Measurements from ENCODE around the gene DNAH10.
A peak's percentile ranks its signal among the peaks of the same experiment; 100 is the strongest.

The DNAH10 gene, protein sequence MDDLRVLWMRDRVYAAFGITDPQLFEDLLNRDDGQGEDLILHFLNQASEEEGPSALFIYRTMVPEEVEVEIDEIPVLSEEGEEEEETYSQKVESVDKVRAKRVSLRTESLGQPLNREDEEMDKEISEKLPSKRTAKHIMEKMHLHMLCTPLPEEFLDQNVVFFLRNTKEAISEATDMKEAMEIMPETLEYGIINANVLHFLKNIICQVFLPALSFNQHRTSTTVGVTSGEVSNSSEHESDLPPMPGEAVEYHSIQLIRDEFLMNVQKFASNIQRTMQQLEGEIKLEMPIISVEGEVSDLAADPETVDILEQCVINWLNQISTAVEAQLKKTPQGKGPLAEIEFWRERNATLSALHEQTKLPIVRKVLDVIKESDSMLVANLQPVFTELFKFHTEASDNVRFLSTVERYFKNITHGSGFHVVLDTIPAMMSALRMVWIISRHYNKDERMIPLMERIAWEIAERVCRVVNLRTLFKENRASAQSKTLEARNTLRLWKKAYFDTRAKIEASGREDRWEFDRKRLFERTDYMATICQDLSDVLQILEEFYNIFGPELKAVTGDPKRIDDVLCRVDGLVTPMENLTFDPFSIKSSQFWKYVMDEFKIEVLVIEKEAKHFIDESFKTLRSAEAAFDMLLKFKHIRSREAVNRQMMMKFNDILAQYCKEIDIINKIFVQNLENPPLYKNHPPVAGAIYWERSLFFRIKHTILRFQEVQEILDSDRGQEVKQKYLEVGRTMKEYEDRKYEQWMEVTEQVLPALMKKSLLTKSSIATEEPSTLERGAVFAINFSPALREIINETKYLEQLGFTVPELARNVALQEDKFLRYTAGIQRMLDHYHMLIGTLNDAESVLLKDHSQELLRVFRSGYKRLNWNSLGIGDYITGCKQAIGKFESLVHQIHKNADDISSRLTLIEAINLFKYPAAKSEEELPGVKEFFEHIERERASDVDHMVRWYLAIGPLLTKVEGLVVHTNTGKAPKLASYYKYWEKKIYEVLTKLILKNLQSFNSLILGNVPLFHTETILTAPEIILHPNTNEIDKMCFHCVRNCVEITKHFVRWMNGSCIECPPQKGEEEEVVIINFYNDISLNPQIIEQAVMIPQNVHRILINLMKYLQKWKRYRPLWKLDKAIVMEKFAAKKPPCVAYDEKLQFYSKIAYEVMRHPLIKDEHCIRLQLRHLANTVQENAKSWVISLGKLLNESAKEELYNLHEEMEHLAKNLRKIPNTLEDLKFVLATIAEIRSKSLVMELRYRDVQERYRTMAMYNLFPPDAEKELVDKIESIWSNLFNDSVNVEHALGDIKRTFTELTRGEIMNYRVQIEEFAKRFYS (N-terminal part only)
- 0.20 to 1.7 (median 0.63) reads per million in 9 experiments for total RNA-seq

DNA sequence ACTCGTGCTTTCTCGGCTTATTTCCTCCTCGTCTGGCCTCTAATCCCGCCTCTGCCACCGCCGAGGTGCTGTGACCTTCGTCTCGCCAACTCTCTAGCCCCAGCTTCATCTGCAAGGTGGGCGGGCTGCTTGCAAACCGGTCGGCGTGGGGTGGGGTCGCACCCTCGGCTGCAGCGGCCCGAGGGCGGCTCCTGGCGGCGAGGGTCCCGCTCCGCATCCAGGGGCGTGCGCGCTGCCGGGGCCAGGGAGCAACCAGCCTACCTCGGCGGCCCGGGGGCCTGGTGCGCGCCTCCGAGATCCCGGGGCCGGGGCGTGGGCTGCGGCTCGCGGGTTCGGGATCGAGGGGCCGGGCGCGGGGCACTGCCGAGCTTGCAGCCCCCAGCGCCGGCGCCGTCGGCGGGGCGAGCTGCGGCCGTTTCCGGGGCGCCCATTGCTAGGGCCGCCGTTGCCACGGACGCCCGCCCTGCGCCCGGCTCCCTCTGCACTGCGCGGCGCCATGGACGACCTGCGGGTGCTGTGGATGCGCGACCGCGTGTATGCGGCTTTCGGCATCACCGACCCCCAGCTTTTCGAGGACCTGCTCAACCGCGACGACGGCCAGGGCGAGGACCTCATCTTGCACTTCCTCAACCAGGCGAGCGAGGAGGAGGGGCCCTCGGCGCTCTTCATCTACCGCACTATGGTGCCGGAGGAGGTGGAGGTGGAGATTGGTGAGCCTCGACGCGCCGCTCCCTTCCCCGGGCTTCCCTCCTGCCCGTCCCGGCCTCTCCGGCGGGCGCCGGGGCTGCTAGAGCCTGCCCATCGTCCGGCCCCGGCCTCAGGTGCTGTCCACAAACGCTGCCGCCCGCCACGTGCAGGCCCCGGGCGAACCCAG lies at the start of gene DNAH10:
TSS of gene DNAH10 (plus strand) at position 461 of the 874 bp plus-strand sequence. CDS start at position 497, 36 bp downstream.
- DNase-seq (peak in 1 of 3 experiments; percentile 12), ATAC-seq (replicated peaks) (peak; percentile 76)
- no peaks in the 10 kb centered on the region for H3K9me3 Mint-ChIP-seq
- H3K36me3 Mint-ChIP-seq (ENCODE audit: insufficient read depth), result peaks cover 15% of the 10 kb centered on the region
- no peak within 1 kb of the TSS for H3K27ac Mint-ChIP-seq
- H3K27me3 Mint-ChIP-seq, result peaks cover 0 to 5% of the 10 kb centered on the region in 2 donors
- H3K4me3 Mint-ChIP-seq, result peak within 1 kb of the TSS; percentile 58 to 61
- no peaks in the 10 kb centered on the region for H3K4me1 Mint-ChIP-seq (ENCODE audit: low read depth in 2 of 2)

DNA sequence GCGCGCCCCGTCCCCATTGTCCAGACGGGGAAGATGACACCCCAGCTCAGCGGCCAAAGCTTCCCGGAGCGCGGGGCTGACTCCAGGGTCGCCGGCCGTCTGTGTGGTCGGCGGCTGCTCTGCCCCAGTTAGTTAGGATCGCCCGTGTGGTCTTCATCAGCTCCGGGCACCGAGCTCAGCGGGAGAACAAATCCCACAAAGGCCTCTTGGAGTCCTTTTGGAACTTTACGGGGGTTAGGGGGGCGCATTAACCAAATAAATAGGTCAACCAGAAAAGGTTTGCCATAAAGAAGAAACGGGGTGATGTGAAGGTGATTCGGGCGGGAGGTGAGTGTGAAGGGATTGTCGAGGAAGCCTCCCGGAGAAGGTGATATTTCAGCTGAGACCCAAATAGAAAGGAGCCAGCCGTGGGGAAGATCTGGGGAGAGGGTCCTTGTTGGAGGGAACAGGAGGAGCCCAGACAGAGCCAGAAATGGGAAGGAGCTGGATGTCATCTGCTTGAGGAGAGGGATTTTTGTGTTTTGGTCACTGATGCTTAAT lies 49.3 kb upstream of the DNAH10 start:
- ATAC-seq (replicated peaks) (no peak), DNase-seq (no peak)
- Mint-ChIP-seq H3K9me3 (no peaks in the 10 kb centered on the region), H3K4me1 (ENCODE audit: low read depth in 2 of 2) (peaks cover 23 to 30% of the 10 kb centered on the region in 2 donors), H3K27ac (peak overlapping the region; percentile 65 to 74), H3K4me3 (peak overlapping the region; percentile 80 to 84), H3K36me3 (ENCODE audit: insufficient read depth) (peaks cover 33% of the 10 kb centered on the region), H3K27me3 (no peaks in the 10 kb centered on the region)

DNA sequence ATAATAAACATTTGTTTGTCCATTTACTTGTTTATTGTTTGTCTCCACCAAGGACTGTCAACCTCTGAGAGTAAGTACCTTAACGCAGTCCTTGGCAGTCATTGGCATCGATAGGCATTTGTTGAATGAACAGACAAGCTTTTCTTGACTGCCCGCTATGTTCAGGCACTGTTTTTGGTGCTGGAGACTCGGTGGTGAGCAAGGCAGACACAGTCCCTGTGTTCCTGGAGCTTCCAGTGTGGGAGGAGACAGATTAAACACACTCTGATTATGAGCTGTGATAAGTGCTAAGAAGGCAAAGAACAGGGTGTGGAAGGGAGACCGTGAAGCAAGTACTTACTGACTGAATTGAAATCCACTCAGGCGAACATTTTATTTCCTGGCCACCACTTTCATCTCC lies 48.7 kb upstream of the DNAH10 start:
- Mint-ChIP-seq H3K27ac (peak overlapping the region; percentile 65 to 74), H3K4me3 (peak overlapping the region; percentile 80 to 84), H3K27me3 (no peaks in the 10 kb centered on the region), H3K9me3 (no peaks in the 10 kb centered on the region), H3K4me1 (ENCODE audit: low read depth in 2 of 2) (peaks cover 23 to 30% of the 10 kb centered on the region in 2 donors), H3K36me3 (ENCODE audit: insufficient read depth) (peaks cover 33% of the 10 kb centered on the region)
- ATAC-seq (replicated peaks) (no peak), DNase-seq (no peak)

DNA sequence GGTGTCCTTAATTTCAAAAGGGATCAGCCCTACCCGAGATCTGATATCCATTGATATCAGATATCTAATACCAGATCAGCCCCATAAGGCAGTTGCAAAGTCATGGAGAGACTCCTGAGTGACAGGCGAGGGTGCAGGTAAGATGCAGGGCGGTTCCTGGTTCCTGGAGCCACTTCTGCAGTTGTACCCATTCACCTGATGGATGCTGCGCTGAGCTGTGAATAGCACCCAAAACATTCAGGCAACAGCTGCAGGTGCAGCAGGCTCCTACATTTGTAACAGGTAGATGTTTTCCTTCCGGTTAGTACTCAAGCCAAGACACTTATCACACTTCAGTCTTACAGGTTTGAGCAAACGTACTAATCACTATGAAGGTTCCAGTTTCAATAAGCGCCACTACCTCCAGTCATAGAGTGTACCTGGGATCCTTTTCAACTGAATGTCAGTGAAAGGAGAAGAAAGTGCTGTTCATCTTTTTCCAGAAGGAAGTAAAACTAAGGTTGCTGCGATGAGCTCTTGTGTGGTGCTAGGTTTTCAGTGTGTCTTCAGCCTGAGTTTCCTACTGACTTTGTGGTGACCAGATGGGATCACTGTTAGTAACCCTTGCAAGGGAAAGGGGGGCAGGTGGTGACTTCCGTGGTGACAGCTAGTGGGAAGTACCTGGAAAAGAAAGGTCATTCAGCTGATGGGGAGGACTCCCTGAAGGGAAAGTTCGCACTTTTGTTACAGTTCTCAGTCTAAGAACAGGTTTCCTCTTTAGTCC lies 48.1 kb upstream of the DNAH10 start:
- no peaks in the 10 kb centered on the region for H3K9me3 Mint-ChIP-seq
- DNase-seq (no peak), ATAC-seq (replicated peaks) (no peak)
- H3K27ac Mint-ChIP-seq, result peak overlapping the region; percentile 74
- no peaks in the 10 kb centered on the region for H3K27me3 Mint-ChIP-seq
- H3K4me3 Mint-ChIP-seq, result peak overlapping the region; percentile 80 to 84
- H3K36me3 Mint-ChIP-seq (ENCODE audit: insufficient read depth), result peaks cover 33% of the 10 kb centered on the region
- H3K4me1 Mint-ChIP-seq (ENCODE audit: low read depth in 2 of 2), result peaks cover 23 to 30% of the 10 kb centered on the region in 2 donors

DNA sequence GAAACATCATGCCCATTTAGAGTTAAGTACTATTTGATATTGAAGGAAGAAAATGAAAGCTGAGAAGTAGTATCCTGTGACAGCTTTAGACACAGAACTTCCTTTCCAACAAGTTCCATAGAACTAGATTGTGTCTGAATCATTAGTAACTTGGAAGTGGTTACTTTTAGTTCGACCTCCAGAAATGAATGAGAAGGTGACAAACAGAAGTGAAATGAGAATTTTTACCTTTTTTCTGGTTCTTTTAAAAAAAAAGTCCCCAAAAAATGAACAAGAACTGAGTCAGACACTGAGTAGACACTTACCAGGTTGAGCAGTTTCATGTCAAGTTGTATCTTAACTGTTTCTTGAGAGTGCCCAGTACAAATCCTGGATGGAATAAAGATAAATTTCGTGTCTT lies 46.9 kb upstream of the DNAH10 start:
- Mint-ChIP-seq H3K9me3 (no peaks in the 10 kb centered on the region), H3K36me3 (ENCODE audit: insufficient read depth) (peaks cover 37% of the 10 kb centered on the region), H3K27ac (peak overlapping the region in 1 of 2 donors; percentile 74), H3K4me1 (ENCODE audit: low read depth in 2 of 2) (peaks cover 26 to 36% of the 10 kb centered on the region in 2 donors), H3K27me3 (no peaks in the 10 kb centered on the region), H3K4me3 (peak overlapping the region in 1 of 2 donors; percentile 36)
- DNase-seq (no peak), ATAC-seq (replicated peaks) (no peak)

DNA sequence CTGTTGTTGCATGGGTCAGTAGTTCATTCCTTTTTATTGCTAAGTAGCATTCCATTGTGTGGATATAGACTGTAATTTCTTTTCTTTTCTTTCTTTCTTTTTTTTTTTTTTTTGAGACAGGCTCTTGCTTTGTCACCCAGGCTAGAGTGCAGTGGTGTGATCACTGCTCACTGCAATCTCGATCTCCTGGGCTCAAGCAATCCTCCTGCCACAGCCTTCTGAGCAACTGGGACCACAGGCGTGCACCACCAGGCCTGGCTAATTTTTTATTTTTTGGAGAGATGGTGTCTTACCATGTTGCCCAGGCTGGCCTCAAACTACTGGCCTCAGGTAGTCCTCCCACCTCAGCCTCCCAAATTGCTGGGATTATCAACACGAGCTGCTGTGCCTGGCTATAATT lies 44.8 kb upstream of the DNAH10 start:
- no peak overlapping the region for H3K4me3 Mint-ChIP-seq
- DNase-seq (no peak), ATAC-seq (replicated peaks) (no peak)
- H3K9me3 Mint-ChIP-seq, result no peaks in the 10 kb centered on the region
- H3K27ac Mint-ChIP-seq, result no peak overlapping the region
- no peaks in the 10 kb centered on the region for H3K27me3 Mint-ChIP-seq
- H3K4me1 Mint-ChIP-seq (ENCODE audit: low read depth in 2 of 2), result peaks cover 22 to 32% of the 10 kb centered on the region in 2 donors
- peaks cover 27% of the 10 kb centered on the region for H3K36me3 Mint-ChIP-seq (ENCODE audit: insufficient read depth)

DNA sequence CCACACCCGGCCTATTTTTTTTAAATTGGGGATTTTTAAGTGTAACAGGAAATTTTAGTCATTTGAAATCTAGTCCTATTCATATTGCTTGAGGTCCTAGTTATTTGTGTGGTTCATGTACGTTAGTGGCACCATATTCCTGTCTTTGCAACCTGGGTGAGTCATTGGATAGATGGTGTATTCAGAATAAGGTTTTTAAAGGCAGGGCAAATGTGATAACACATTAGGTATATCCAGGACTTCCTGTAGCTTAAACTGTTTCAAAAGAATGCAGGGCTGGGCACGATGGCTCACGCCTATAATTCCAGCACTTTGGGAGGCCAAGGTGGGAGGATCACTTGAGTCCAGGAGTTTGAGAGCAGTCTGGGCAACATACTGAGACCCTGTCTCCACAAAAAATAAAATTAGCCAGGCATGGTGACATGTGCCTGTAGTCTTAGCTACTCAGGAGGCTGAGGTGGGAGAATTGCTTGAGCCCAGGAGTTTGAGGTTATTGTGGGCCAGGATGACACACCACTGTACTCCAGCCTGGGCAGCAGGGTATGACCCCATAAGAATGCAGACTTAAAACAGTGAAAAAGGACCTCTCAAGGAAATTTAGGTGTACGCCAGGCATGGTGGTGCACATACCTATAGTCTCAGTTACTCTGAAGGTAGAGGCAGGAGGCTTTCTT lies 41.8 kb upstream of the DNAH10 start:
- no peak for DNase-seq
- Mint-ChIP-seq H3K4me3 (no peak overlapping the region), H3K36me3 (ENCODE audit: insufficient read depth) (peaks cover 38% of the 10 kb centered on the region), H3K27ac (peak overlapping the region; percentile 59 to 90), H3K9me3 (no peaks in the 10 kb centered on the region), H3K27me3 (no peaks in the 10 kb centered on the region), H3K4me1 (ENCODE audit: low read depth in 2 of 2) (peaks cover 2 to 6% of the 10 kb centered on the region in 2 donors)
- ATAC-seq (replicated peaks), result no peak

DNA sequence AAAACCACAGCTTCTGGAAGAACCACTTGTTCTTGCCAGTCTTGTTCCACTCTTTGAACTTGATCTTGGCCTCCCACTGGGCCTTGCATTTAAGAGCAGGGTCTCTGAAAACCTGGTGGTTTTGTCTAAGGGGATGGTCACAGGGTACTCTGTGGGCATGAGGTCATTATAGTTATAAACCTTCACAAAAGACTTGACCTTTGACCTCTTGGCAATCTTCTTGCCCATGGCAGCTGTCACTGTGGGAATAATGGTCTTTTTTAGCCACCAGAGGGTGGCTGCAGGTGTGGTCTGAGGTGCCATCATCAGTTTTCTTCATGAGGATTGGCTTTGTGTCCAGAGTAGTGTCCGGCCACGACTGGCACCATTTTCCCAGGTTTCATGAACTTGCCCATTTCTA lies 40.9 kb upstream of the DNAH10 start:
- no peak for ATAC-seq (replicated peaks)
- no peak for DNase-seq
- no peak overlapping the region for H3K4me3 Mint-ChIP-seq
- no peak overlapping the region for H3K27ac Mint-ChIP-seq
- H3K4me1 Mint-ChIP-seq (ENCODE audit: low read depth in 2 of 2), result peaks cover 2 to 6% of the 10 kb centered on the region in 2 donors
- no peaks in the 10 kb centered on the region for H3K9me3 Mint-ChIP-seq
- no peaks in the 10 kb centered on the region for H3K27me3 Mint-ChIP-seq
- H3K36me3 Mint-ChIP-seq (ENCODE audit: insufficient read depth), result peaks cover 46% of the 10 kb centered on the region

DNA sequence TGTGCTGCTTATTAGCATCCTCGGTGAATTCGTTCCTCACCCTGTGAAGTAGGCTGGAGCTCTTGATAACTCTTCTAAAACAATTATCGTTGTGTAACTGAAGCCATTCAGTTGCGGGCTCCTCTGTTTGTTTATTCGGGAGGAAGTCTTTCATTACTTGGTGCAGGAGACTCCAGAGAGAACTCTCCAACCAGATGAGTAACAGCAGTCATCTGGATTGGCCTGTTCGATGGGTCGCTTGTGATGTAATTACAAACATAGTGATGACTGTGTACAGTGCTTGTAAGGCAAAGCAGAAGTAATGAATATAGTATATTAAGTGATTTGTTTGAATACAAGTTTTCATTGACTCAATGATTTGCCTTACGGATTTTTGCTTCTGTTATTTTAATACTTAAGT lies 39.1 kb upstream of the DNAH10 start:
- Mint-ChIP-seq H3K27me3 (no peaks in the 10 kb centered on the region), H3K4me3 (no peak overlapping the region), H3K27ac (no peak overlapping the region), H3K36me3 (ENCODE audit: insufficient read depth) (peaks cover 60% of the 10 kb centered on the region), H3K4me1 (ENCODE audit: low read depth in 2 of 2) (peaks cover 2 to 6% of the 10 kb centered on the region in 2 donors), H3K9me3 (no peaks in the 10 kb centered on the region)
- ATAC-seq (replicated peaks) (no peak), DNase-seq (no peak)

DNA sequence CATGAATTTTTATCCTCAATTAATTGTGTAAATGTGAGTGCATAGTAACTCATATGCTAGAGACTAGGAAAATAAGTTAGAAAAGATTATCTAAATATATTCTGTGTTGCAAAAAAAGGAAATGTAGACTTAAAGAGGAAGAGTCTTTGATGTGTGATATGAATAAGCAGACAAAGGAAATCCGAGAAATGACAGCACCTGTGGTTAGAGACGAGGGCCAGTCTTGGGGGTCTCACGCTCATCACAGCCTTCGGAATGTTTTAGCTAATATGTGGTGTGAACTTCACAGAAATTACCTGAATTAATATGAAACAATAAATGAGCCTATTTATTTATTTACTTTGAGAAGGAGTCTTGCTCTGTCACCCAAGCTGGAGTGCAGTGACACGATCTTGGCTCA lies 38.3 kb upstream of the DNAH10 start:
- Mint-ChIP-seq H3K27ac (peak overlapping the region in 1 of 2 donors; percentile 12), H3K36me3 (ENCODE audit: insufficient read depth) (peaks cover 68% of the 10 kb centered on the region), H3K27me3 (no peaks in the 10 kb centered on the region), H3K9me3 (no peaks in the 10 kb centered on the region), H3K4me1 (ENCODE audit: low read depth in 2 of 2) (peaks cover 2 to 6% of the 10 kb centered on the region in 2 donors), H3K4me3 (no peak overlapping the region)
- ATAC-seq (replicated peaks) (no peak), DNase-seq (no peak)

DNA sequence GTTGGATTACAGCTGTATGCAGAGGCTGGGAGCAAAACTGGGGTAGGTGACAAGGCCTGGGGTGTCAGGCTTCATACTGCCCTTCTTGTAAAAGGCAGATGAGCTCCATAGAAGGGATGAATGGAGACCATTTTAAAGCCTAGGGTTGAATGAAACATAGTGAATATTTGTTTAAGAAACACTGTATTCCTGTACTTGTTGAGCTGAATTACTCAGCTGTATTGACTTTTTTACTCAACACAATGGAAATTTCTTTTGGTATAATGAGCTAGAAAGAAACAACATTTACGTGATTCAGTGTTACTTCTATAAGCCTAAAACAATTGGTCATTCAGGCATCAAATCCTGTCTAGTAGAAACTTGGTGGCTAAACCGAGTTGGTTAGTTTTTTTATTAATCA lies 35.9 kb upstream of the DNAH10 start:
- ATAC-seq (replicated peaks), result no peak

More for the DNA sequence above, 35.9 kb upstream of the DNAH10 start:
- DNase-seq, result no peak
- H3K4me3 Mint-ChIP-seq, result no peak overlapping the region
- H3K27ac Mint-ChIP-seq, result no peak overlapping the region
- no peaks in the 10 kb centered on the region for H3K9me3 Mint-ChIP-seq
- peaks cover 0 to 2% of the 10 kb centered on the region in 2 donors for H3K4me1 Mint-ChIP-seq (ENCODE audit: low read depth in 2 of 2)
- H3K27me3 Mint-ChIP-seq, result no peaks in the 10 kb centered on the region
- H3K36me3 Mint-ChIP-seq (ENCODE audit: insufficient read depth), result peaks cover 85% of the 10 kb centered on the region

Measured in effector memory CD8-positive, alpha-beta T cell (primary cell).